ENCODE data around the gene PRKAA1.
"Not testable (repeated sequence)": the region's sequence is repeated elsewhere in the genome, so short reads cannot be mapped to it uniquely, and the experiment has no call there.

PRKAA1 gene

DNA sequence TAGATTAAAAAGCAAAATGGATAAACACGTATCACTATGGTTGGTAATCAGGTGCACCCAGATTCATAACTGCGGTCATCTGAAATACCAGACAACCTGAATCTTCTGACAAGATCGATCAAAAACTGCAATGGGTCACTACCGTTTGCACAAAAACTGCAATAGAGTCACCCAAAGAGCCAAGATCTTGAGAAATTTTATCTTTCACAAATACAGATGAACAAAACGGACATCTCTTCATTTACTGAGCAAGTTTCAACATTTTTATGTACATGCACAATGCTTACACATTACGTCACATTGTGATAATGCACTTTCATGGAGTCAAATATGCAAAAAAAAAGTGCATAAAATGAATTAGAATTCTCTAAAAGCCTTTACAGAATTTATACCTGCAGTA, 18.6 kb downstream of the PRKAA1 start:
- no peak for DNase-seq

DNA sequence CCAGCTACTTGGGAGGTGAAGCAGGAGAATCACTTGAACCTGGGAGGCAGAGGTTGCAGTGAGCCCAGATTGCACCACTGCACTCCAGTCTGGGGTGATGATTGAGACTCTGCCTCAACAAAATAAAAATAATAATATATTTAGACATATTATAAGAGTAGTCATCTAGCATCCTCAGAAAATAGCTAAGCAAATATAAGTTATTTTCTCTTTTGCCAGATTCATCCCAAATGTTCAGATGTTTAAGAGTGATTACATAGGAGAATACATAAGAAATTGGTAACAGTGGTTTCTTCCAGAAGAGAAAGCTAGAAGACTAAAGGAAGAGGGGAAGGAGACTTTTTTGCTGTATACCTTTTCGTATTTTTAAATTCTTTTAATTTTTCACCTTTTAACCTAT, 20.0 kb downstream of the PRKAA1 start:
- no peak for DNase-seq

DNA sequence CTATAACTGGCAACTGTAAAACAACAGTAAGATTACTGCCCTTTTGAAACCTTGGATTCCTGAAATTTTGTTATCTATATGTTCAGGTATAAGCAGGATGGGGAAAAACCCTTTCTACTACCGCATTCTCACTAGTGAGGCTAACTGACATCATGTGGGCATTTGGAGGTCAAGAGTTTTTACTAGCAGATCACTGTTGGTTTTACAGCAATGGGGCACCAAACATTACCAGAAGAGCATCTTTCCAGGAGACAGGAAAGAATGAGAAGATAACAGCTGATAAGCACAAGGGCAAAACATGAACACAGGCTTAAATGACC, 21.6 kb downstream of the PRKAA1 start:
- DNase-seq = no peak

DNA sequence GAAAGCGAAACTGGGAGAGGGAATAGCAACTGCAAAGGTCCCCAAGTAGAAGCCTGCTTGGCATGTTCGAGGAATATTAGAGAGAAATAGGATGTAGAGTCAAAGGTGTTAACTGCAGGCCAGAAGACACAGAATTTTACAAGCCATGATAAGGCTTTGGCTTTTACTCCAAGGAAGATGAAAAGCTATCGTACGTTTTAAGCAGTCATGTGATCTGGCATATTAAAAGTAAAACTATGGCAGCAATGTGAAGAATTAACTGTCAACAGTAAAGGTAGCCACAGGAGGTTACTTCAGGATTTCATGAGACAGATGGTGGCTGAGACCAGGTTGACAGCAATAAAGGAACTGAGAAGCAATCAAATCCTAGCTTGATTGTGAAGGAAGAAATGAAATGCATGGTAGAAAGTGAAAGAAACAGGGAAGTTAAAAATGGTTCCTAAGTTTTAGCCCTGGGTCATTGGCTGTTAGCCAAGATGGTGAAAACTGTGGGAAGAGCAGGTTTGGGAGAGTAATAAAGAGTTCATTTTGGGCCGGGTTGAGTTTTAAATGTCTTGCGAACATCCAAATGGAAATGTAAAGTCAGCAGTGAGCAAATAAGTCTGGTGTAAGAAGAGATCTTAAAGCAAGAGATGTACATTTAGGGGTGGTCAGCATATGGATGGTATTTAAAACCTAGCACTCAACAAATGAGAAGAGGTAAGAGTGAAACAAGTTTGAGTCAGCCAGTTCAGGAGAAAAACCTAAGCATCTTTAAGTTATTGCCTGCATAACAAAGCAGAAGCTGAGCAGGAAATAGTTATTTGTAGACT, 22.1 kb downstream of the PRKAA1 start:
- no peak for DNase-seq

DNA sequence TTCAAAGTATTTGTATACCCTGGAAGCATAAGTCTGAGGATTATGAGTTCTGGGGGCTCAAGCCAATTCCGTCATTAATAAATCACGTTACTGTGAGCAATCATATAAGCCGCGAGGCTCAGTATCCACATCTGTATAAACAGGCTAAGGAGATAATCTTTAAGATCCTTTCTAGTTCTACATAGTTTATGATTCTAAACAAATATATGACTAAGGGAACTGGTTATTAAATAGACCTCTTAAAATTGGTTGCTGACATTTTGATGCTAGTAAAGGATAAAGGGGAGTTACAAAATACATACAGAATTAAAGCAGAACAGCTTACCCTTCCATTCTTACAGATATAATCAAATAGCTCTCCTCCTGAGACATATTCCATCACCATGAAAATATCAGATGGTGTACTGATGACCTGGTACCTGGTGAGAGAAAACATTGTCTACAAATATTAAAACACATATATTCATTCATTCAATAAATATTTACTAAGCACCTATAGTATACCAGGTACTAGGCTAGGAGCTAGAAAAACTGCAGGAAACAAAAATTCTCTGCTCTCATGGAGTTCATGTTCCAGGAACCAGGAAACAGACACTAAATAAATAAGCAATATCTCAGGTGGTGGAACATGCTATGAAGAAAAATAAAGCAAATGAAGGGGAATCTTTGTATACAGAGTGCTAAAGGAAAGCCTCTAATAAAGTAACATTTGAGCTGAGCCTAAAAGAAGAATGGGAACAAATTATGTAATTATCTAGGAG, 22.9 kb downstream of the PRKAA1 start:
- DNase-seq = no peak

DNA sequence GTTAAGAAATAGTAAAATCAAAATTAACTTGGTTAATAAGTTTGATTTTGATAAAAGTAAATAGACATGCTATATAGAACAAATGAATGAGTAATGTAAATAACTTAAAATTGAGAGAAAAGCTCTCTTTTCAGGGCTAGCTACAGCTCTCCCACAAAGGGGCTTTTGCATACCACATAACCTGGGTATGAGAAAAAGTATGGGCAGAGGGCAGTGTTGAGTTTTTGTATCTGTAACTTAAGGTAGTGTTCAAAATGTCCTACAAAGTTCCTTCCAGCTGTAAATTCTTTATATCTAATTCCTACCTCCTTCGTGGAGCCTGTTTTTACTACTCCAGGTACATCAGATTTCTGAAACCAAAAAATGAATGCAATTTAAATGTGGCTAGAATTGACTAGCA, 23.6 kb downstream of the PRKAA1 start:
- DNase-seq = no peak

DNA sequence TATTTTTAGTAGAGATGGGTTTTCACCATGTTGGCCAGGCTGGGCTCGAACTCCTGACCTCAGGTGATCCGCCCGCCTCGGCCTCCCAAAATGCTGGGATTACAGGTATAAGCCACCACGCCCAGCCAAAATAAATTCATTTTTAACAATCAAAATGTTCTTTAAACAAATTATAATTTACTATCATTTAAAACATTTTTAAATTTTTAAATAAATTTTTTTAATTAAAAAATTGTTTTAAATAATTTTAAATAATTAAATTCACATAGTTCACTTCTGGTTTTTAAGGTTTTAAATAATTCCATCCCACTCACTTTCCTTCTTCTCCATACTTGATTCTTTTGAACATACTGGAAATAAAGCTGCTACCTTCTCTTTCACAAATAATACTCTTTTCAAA, 27.4 kb downstream of the PRKAA1 start:
- DNase-seq = no peak

DNA sequence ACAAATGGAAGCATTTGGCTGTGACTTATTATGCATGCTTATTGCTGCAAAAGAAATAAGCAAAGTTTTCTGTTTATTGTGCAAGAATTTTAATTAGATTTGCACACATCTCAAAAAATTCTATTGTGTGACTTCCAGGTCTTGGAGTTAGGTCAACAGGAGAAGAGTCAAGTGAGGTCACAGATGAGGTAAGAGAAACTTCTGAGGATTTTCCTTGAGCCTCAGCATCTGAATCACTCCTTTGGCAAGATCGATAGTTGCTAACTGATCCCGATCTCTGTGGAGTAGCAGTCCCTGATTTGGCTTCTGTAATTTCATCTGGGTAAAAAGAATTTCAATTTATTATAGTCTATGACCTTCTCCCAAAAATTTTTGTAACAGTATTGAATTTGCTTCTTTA, 35.5 kb downstream of the PRKAA1 start:
- DNase-seq = no peak

DNA sequence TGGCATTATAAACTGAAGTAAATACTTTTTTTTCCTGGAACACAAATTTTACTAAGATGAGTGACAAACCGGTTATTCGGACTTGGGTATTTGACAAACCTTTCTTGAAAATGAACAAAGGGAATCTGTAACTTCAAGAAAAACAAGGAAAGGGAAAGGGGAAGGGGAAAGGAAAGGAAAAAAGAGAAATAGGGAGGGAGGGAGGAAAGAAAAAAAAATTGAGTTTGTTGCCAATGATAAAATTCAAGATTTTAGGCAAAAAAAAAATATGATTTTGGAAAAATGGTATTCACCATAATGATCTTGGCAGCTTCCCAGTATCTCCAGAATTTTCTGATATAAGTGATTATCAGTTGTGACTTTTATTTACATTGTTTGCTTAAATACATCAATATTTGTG, 40.8 kb downstream of the PRKAA1 start:
- no peak for DNase-seq

DNA sequence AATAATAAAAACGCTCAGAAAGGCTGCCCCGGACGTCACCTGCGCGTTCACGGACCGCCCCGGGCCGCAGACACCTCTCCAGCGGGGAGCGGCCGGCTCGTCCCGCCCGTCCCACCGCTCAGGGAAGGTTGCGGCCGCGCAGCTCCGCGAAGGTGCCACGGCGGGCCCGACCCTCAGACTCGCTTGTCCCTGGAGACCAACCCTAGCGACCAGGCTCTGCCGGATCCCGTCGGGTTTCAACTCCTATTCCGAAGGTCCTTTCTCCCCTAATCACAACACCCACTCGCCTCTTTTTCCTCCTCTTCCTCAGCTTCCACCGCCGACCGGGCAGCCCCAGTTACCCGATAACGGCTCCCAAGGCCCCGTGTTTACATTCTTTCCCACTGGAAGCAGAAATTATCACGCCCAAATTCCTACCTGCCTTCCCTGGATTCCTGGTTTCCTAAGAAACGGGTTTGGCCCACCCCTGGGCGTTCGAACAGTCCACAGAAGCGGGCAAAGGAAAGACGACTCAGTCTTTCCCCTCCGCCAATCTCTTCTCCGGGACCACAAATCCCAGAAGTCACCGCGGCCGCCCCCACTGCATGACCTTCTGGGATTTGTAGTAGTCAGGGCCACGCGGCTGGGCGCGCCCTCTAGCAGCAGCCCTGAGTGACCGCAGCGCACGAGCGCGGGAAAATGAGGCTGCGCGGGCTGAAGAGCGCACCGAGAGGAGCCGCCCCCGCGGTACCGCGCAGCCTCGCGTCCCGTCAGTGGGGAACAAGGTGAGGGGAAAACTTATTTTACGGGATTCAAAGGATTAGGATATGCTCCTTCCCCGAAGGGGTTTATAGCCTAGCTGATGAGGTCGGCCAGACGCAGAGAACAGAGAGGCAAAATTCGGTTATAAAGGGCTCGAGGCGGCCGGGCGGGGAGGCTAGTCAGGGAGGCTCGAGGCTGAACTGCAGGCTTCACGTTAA, 42.5 kb downstream of the PRKAA1 start, which contains the start of gene TTC33:
Gene TTC33 (minus strand): TSS at position 555 of the 959 bp plus-strand sequence. CDS start 8,943 bp downstream, outside the sequence.
- DNase-seq = peak; percentile 94

DNA sequence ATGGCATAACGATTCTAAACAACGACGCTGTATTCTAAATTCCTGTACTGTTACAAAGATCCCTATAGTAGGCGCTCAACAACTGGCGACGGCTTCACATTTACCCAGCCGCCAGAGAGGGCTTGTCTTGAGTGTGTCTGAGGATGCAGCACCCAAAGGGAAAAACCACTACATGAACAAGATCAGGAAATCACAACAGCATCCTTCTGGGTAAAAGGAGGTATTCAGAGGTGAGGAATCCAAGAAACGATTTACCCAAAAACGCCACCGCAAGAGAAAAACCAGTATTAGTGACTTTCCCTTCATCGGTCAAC, 43.1 kb downstream of the PRKAA1 start:
- DNase-seq = peak; percentile 22

DNA sequence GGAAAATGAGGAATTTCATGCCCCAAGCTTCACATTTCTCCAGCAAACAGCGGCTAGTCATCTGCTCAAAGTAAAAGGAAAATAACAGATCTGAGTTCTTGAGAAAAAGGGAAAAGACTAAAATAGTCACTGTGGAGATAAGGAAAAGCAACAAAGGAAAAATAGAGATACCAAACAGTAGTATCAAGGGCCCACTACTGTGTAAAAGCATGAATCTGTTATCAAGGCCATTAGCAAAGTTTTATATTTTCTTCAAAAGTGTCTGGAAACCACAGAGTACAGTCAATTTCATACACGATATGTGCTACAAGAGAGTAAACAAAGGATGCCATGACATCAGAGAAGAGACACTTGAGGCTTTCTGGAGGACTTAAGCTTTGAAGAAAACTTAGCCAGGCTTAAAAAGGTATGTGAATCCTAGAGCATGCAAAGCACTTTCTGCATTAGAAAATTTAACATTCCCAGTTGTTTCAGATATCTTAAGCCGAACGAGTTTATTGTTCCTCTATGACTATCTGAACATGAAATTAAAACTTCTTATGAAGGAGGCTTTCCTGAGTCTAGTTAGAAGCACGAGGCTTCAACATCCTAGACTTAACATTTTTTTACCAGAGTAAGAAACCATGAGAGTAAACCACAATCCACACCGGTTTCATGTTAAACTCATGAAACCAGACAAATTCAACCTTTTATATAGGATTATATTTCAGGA, 43.6 kb downstream of the PRKAA1 start:
- no peak for DNase-seq

DNA sequence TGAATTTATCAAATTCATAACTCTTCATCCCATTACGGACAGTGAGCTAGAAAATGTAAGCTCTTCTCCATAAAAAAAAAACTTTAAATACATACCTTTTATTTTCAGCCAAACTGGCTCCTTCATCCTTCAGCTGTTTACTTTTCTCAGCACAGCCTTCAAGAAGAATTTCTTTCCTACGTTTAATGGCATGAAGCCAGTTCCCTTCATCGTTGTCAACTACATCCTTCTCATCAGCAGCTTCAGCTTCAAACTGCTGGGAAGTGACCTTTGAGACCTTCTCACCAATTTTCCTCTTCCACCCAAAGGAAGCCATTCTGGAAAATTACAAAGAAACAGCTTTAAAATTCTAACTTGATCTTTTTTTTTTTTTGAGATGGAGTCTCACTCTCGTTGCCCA, 51.5 kb downstream of the PRKAA1 start:
- DNase-seq = no peak

DNA sequence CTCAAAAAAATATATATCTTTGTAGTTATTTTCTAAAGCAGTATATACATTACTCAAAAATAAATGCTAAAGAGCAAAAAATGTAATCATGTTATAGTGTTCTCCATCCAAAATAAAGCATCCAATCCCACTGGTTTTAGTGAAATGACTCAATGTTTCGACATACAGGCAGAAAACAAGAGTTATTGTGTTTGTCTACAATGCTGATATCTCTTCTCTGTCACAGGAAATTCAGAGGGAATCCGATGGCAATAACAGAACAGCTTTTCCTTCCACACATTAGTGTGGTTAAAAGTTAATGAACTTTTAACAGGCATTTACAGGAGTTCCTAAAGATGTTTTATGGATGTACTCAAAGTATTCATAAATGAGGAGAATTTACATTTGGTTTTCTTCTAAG, 54.4 kb downstream of the PRKAA1 start:
- no peak for DNase-seq

DNA sequence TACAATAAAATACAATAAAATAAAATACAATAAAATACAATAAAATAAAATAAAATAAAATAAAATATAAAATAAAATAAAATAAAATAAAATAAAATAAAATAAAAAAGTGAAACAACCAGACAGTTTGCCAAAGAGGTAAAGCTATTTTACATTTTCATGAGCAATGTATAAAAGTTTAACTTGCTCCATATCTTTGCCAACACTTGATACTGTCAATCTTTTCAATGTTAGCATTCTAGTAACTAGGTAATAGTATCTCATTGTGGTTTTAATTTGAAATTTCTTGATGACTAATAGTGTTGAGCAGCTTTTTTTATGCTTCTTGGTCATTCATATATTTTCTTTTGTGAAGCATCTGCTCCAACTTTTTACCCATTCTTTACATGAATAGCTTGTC, 59.7 kb downstream of the PRKAA1 start:
- no peak for DNase-seq

DNA sequence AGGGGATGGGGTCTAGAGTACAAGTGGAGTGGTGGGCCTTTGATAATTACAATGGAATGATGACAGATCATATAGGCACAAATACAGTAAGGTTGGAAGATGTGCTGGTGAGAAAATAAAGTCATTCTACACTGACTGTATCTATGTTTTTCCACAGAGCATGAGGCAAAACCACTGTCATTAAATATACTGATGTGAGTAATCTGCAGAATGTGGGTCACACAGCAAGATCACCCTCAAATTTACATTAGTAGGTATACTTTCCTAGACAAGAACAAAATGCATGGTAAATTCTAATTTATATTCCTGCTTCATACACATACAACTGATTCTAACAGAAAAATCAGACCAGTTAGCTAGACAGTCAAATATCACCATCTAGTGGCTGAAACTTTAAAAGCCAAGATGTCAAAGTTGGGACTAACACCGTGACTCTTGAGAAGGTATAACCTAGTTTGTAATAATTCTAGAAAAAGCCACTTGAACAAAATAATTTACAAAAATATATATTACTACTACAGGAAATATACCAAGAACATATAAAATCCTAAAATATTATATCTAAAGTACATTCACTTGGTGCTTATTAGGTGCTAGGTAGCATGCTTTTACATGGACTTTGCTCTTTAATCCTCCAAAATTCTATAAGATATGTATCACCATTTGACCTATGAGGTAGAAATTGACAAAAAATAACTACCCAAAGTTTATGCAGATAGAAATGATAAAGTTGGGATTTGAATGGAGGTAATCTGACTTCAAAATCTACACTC, 61.9 kb downstream of the PRKAA1 start:
- peak; percentile 5 for DNase-seq

DNA sequence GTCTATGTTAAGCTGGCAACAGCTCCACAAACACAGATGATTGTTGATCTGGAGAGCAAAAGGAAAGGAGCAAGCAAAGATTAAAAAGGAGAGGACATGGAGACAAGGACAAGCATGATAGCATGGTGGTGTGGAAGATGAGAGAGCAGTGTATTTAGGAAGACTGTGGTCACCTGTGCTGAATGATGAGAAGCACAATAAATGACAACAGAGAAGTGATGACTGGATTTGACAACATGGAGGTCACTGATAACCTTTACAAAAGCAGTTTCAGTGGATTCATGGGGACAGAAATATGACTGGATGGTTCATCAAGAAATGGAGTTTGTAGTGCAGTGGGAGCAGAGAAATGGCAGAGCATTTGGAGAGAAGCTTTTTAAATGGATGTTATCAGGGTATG, 62.6 kb downstream of the PRKAA1 start:
- DNase-seq = no peak

DNA sequence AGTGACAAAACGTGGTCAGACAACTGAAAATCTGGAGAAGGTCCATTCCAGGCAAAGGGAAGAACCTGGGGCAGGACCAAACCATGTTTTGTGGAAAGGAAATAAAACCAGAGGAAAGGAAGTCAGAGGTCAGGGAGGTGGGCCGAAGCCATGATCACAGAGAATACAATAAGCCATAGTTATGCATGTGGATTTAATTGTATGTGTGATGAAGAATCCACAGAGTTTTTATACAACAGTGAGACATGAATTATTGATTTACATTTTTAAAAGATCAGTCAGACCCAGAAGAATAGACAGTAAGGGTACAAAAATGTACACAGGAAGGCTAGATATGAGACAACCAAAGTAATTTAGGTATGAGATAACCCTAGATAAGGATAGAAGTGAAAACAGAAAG, 63.2 kb downstream of the PRKAA1 start:
- DNase-seq = no peak

DNA sequence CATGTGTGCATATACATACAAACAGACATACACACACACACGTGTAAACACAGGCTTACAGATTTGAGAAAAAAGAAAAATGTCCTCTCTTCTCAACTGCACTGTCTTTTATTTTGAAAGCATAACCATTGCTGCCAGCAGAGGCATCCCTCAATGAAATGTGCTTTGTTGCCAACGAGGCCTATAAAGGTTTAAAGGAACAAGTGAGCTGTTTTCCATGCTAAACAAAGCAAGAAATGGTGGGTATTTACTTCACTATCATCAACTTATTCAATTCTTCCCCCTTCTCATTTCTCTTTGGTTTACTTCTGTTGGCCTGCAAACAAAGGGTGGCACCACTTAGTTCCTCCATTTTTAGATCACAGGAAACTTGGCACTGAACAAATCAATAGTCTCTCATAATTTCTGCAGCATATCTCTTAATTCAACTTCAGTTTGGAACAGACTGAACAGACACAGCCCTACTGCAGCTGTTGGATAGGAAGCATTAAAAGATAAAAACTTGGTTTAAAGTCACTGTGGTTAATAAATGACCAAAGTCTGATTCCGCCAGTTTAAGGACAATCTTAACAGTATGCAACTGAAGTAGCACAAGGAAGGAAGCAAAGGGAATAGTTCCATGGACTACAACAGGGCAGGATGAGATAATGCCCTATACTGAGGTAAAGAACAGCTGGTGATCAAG, 64.2 kb downstream of the PRKAA1 start:
- no peak for DNase-seq

DNA sequence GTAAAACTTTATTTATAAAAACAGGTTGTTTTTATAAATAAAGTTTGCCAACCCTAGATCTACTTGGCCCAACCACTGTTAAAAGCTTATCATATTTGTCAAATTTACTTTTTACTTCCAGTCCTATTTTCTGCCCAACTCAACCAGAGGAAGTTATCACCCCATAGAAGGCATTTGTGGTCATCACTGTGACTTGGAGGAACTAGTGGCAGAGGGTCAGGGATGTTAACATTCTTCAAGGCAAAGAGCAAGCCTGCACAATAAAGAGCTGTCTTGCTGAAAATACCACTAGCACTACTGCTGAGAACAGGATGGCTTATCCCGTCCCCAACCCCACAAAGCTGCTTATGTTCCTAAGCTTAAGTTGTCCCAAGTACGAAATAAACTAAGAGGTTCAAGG, 64.7 kb downstream of the PRKAA1 start:
- no peak for DNase-seq

DNA sequence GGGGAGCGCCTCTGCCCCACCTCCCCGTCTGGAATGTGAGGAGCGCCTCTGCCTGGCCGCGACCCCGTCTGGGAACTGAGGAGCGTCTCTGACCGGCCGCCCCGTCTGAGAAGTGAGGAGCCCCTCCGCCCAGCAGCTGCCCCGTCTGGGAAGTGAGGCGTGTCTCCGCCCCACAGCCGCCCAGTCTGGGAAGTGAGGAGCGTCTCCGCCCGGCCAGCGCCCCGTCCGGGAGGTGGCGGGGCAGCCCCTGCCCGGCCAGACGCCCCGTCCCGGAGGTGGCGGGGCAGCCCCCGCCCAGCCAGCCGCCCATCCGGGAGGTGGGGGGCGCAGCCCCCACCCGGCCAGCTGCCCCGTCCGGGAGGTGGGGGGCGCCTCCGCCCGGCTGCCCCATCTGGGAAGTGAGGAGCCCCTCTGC, 75.7 kb downstream of the PRKAA1 start:
- not testable (repeated sequence) for DNase-seq
